Central memory CD4-positive, alpha-beta T cell (primary cell): ENCODE results near the gene SAFB2.

Experiments
- DNase-seq: peaks from one replicate; pipeline ENCODE4 v3.0.0; 2022

Gene SAFB2

GRCh38 chr19:5578097-5578846 lies 44.3 kb downstream of the SAFB2 start:
- DNase-seq = peak; percentile 50

- no peak for DNase-seq
Observed at GRCh38 chr19:5575590-5575989, 47.0 kb downstream of the SAFB2 start.

GRCh38 chr19:5572556-5573286 lies 49.9 kb downstream of the SAFB2 start:
- DNase-seq = no peak

- no peak for DNase-seq
Observed at GRCh38 chr19:5571777-5572176, 50.8 kb downstream of the SAFB2 start.

GRCh38 chr19:5567970-5568407 lies 54.6 kb downstream of the SAFB2 start:
- no peak for DNase-seq

- no peak for DNase-seq
Observed at GRCh38 chr19:5567360-5567969, 55.1 kb downstream of the SAFB2 start, which contains the start of gene TINCR. Gene TINCR, minus strand, starts transcription at chr19:5567953.

- no peak for DNase-seq
Observed at GRCh38 chr19:5564930-5565329, 57.6 kb downstream of the SAFB2 start.

GRCh38 chr19:5563935-5564612 lies 58.5 kb downstream of the SAFB2 start:
- DNase-seq = no peak

GRCh38 chr19:5563008-5563431 lies 59.6 kb downstream of the SAFB2 start:
- no peak for DNase-seq

GRCh38 chr19:5562280-5562679 lies 60.3 kb downstream of the SAFB2 start:
- no peak for DNase-seq

- DNase-seq = no peak
Observed at GRCh38 chr19:5561559-5561958, 61.0 kb downstream of the SAFB2 start.

- DNase-seq = no peak
Observed at GRCh38 chr19:5560156-5560555, 62.4 kb downstream of the SAFB2 start.

GRCh38 chr19:5559804-5560133 lies 62.8 kb downstream of the SAFB2 start:
- no peak for DNase-seq

GRCh38 chr19:5558101-5558621 lies 64.4 kb downstream of the SAFB2 start:
- DNase-seq = no peak

- no peak for DNase-seq
Observed at GRCh38 chr19:5557691-5558090, 64.9 kb downstream of the SAFB2 start.

- no peak for DNase-seq
Observed at GRCh38 chr19:5554828-5555227, 67.7 kb downstream of the SAFB2 start.

GRCh38 chr19:5553892-5554291 lies 68.7 kb downstream of the SAFB2 start:
- no peak for DNase-seq

- no peak for DNase-seq
Observed at GRCh38 chr19:5547881-5548280, 74.7 kb downstream of the SAFB2 start.

- DNase-seq = no peak
Observed at GRCh38 chr19:5545984-5546383, 76.6 kb downstream of the SAFB2 start.

GRCh38 chr19:5545051-5545450 lies 77.5 kb downstream of the SAFB2 start:
- no peak for DNase-seq

GRCh38 chr19:5542665-5543064 lies 79.9 kb downstream of the SAFB2 start:
- DNase-seq = no peak

- DNase-seq = no peak
Observed at GRCh38 chr19:5541456-5541855, 81.1 kb downstream of the SAFB2 start.

- no peak for DNase-seq
Observed at GRCh38 chr19:5540208-5540607, 82.4 kb downstream of the SAFB2 start.
